GM15510 (cell line): ENCODE measurements around the gene SP140L.

Experiments used
- POLR2A ChIP-seq: IDR thresholded peaks from 3 replicates; pipeline ENCODE4 v1.6.1; 2011; ENCODE audit warnings: borderline replicate concordance; ENCODE audit not compliant: insufficient read length; ENCODE audit errors: extremely low read depth

Gene SP140L

DNA sequence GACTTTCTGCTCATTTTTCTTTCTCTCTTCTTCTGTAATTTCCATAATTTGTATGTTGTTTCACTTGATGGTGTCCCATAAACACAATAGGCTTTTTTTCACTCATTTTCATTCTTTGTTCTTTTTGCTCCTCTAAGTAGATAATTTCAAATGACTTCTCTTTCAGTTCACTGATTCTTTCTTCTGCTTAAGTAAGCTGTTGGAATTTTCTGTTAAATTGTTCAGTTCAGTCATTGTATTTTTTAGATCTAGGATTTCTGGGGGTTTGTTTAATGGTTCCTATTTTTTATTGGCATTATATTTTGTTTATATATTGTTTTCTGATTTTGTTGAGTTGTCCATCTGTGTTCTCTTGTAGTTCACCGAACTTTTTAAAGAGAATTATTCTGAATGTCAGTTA is 19.5 kb downstream of the SP140L start:
- TF ChIP-seq POLR2A: no peak

DNA sequence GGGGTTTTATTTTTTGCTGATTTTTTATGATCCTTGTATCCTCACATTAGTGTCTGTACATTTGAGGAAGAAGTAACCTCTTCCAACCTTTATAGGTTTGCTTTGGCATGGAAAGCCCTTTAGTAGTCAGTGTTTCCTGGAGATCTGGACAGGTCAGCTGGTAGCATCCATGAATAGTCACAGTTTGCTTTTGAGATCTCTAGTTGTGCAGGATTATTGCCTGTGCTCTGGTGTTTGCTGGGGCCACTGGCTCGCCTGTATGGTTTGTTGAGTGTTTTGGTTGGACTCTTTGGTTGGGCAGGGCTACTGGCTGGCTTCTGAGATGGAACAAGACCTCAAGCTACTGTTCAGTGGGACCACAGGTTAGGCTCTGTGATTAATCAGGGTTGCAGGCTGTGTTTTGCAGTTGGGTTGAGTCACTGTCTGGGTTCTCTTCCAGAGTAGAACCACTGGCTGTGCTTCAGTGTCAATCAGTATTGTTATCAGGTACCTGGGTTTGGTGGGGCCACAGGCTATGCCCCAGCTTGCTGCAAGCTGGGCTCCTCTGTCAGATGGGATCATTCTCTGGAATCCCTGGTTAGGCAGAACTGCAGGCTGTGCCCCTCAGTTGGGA is 20.0 kb downstream of the SP140L start:
- no peak for TF ChIP-seq POLR2A

DNA sequence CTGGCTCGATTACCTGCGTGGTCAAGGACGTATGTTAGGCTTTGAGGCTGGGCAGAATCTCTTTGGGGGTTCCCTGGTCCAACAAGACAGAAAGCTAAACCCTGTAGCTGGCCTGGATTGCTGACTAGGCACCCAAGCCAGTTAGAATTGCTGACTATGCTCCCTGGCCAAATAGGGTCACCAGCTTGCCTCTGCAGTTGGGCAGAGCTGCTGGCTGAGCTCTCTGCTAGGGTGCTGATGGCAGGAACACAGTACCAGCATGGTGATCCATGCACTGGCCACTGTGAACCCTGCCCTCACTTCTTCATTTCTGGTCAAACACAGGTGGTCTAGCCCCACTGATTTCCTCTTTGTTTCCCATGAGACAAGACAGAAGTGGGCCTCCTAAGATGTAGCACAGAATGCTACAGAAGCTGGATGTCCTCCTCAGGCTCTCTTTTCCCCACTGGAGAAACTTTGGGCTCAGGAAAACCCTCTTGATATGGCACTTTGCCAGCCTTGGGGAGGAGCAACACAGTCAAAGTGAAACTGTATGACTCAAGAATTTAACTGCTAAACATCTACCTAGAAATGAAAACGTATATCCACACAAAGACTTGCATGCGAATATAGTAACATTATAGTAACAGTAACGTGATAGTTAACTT is 20.8 kb downstream of the SP140L start:
- no peak for TF ChIP-seq POLR2A

DNA sequence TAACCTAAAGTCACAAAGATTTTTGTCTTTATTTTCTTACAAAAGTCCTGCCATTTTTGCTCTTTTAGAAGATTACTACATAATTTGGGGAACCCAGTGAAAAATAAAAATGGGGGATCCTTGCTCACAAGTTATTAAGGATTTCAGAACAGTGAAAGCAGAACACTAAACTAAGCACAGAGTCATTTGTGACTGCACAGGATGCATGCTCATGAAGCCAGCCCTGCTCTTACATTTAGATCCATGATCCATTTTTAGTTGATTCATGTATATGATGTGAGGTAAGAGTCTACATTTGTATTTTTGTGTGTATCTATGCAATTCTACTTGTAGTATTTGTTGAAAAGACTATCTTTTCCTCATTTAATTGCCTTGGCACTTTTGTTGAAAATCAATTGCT is 21.8 kb downstream of the SP140L start:
- TF ChIP-seq POLR2A: no peak

DNA sequence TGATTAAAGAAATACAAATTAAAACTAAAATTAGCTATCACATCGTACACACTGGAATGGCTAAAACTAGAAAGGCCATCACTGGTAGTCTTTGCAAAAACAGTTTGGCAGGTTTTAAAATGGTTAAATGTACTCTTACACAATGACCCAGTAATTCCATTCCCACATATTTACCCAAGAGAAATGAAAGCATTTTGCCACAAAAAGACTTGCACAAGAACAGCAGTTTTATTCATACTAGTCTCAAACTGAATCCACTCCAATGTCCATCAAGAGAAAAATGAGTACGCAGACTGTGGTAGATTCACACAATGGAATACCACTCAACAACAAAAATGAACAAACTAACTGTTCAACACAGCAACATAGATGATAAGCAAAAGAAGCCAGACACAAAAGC is 29.1 kb downstream of the SP140L start:
- TF ChIP-seq POLR2A: no peak

DNA sequence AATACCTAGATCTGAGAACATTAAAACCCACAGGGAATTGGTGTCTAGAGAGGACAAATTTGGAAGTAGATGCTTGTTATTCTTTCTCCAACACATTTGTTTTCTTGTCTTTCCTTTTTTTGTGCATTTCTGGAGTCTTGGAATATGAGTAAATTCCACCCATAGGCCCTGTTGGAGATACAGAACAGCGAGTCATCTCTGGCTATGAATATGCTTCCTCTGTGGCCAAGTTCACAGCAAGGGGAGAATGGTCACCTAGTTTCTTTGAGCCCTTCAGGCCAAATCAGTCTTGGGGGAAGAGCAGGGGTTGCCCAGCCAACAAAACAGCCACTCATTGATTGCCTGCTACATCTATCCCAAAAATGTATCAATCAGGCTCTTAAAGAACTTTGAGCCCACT is 31.3 kb downstream of the SP140L start:
- TF ChIP-seq POLR2A: no peak

DNA sequence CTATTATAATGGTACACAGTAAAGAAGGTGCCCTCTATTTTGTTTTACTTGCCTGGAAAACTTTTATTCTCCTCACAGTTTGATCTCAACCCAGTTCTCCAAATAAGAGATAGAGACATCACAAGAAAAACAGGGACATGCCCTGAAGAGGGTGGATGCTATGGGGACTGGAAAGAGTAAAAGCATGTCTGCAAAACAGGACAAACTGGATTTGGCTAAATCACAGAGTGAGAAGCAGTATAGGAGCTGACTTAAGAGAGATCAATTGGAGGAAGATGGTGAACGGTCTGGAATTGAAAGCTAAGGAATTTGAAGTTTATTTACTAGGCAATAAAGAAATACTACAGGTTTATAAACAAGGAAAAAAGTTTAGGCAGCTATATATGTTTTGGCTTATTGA is 33.0 kb downstream of the SP140L start:
- TF ChIP-seq POLR2A: no peak

DNA sequence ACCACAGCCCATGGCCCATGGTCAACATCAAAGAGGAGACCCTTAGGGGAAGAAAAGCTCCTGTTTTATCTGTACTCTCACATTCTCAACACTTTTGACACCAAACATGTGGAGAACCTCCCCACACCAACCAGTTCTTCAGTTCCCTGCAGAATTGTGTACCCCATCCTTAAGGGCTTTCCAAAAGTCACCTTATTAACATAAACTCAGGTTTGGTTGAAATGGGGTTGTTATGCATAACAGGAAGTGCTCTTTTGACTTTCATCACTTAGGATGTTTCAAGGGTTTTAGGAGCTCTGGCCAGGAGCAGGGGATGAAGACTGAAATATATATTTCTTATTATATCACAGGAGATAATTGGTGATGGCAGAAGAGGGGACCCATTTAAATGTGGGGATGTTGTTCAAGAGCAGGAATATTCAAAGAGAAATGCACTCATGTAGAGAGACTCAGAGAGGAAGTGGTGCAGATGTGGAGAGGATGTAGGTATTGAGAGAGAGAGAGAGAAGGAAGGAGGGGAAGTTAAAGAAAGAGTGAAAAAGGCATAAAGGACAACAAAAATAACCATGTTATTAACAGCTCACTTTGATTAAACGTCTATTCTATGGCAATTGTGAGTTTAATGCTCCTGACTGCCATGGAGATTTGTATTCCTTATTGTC is 35.2 kb downstream of the SP140L start:
- no peak for TF ChIP-seq POLR2A

DNA sequence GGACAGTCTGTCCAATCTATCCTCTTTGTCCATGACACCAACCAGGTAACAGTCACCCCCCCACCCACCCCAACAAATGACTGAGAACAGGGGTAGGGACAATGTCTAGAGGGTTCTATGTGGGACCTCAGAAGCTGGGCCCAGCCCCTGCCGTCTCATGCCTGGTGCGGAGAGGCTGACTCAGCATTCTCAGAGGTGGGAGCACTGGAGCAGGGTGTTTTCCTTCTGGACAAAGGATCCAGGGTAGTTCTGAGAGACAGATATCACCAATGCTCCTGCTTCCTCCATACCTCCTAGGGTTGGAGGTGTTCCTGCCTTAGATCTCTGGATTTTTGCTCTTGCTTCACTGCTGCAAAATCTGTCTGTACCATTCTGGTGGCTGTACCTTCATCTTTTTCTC is 55.1 kb downstream of the SP140L start:
- no peak for TF ChIP-seq POLR2A

DNA sequence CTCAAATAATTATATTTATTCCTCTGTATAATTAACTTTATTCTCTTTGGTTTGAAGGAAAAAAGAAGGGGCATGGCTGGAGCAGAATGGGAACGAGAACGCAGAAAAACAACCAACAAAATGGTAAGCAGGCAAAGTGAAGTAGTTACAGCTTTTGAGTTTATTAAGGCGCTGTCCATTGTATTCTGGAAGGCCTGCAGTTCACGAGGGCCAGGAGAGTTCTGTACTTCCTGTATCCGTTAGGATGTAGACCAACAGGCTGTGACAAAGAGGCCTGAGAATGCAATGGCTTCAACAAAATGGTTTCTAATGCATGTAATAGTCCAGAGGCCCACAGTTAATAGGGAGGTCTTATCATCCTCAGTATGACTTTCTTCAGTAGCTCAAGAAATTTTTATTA is 56.5 kb downstream of the SP140L start:
- no peak for TF ChIP-seq POLR2A

DNA sequence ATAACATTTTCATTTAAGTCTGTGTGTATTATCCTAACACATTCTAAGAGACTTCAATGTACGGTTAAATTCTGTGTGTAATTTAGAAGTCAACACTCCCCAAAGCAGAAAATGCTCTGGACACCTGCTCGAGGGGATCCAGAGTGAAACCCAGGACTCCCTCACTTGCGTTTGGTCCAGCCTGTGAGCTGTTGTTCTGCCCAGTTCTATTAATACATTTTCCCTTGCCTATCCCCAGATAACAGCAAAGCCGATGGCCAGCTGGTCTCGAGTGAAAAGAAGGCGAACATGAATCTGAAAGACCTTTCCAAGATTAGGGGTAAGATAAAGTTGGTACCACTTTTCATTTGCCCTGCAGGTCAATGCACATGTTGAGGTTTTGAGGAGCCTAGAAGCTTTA is 58.0 kb downstream of the SP140L start:
- TF ChIP-seq POLR2A: no peak

DNA sequence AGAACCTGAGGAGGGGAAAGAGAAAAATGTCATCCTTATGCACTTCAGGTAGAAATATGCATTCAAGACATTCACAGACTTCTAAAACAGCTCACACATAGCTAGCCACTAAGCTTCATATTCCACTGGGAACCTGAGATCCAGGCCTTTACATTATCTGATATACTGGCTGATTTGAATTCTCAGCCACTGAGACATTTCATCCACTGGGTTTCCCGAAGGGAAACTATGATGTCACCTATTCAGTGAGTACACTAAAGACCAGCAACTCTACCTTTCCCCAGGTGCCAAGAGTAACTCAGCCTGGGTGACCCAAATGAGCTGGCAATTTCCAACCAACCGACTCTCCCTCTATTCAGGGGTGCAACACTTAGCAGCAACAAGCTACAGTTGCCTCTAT is 67.3 kb downstream of the SP140L start:
- TF ChIP-seq POLR2A: no peak

DNA sequence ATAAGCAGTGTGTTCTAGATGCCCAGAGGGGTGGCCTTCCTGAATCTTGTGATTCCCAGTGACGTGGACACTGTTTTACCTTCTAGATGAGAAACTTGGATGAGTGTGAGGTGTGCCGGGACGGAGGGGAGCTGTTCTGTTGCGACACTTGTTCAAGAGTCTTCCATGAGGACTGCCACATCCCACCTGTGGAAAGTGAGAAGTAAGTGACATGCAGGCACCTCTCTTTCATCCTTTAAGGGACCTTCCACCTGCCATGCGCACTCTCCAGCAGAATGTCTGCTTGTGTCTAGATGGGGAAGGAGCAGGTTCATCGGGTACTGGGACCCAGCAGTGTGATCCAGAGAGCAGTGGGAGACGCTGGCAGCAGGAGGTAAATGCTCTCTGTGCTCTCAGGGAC is 73.0 kb downstream of the SP140L start:
- TF ChIP-seq POLR2A: no peak

DNA sequence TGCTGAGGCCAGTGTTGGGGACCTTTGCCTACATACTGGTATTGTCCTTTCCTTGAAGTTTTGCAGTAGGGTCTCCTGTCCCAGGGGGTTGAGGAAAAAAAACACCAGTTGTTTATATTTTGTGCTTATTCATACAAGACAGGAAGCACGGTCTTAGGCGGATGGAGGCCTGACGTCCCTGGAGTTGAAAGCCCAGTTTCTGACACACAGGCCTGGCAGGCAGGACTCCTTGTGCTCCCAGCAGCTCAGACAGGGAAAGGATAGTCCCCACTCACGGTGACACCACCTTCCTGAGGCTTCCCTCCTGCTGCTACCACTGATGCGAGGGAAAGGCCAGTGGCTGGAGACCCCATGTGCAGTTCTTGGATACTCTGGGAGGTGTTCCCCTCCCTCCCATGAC is 73.5 kb downstream of the SP140L start:
- no peak for TF ChIP-seq POLR2A

DNA sequence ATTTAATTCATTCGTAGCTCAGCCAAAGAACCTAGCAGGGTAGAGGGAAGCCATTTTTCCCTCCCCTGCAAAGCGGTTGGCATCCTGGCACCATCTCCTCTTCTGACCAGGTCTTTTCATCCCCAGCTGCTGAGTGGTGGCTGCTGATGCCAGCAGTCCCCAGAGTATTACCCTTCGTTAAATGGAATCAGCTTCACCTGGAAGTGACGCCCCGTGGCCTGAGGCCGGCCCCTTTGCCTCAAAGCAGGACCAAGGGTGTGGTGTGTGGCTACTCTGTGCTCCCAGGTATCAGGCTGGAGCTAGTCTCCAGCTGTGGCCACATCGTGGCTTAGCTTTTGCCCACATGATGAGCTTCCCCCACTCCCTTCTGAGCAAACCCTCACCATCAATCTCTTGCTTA is 76.8 kb downstream of the SP140L start:
- no peak for TF ChIP-seq POLR2A

DNA sequence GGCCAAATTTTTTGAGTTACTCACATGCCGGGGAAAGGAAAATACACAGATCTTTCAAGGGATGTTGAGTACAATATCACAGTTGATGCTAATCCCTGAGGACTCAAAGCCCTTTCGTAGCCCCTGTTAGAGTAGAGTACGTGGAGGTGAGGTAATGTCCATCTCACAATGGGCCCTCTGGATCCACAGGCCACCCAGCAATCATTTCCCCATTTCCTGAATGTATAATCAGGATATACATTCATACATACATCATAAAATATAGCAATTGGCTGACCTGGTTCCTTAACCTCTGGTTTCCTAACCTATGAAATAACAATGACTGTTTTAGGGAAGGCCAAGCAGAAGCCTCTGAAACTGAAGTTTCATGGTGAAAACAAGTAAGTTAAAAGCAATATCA is 78.8 kb downstream of the SP140L start:
- TF ChIP-seq POLR2A: no peak

DNA sequence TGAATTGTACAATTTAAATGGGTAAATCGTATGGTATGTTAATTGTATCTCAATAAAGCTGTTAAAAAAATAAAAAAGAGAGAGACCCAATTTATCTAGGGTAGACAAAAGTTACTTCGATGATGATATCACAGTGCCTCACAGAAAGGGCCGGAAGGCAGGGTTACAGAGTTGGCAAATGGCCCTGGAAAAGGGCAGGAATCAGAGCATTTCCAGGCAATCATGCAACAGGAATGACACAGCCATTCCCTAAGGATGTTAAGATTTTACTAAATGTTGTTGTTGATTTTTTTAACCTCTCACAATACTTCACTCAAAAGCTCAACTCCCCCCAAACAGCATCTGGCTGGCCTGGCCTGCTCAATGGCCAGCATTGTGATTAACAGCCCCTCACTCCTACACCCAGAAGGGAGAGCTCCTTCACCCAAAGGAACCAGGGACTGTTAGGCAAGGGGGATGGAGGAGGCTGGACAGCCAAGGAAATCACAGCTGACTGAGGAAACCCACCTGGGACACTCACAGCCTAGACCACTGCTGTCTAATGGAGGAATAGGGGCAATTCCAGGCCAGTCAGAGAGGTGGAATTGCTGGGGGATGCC is 81.3 kb downstream of the SP140L start:
- TF ChIP-seq POLR2A: no peak

DNA sequence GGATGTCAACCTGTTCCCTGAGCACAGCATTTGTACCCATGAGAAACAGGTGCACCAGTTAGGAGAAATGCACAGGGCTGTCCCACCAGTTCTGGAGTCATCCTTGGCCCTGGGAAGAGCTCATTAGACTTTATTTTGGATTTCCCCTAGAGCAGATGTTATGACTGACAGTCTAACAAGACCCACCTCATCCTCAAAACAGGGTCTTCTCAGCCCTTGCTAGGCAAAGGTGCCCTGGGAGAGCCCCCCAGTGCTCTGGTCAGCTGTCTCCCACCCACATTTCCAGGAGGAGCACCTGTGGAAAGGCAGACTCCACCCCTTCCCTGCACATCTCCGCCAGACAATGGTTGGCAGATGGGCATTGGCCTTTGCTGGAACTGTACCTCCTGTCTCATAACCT is 83.3 kb downstream of the SP140L start:
- no peak for TF ChIP-seq POLR2A
